ENCODE data around the gene ZNF32.
"Not testable (repeated sequence)": the region's sequence is repeated elsewhere in the genome, so short reads cannot be mapped to it uniquely, and the experiment has no call there.

The ZNF32 gene

DNA sequence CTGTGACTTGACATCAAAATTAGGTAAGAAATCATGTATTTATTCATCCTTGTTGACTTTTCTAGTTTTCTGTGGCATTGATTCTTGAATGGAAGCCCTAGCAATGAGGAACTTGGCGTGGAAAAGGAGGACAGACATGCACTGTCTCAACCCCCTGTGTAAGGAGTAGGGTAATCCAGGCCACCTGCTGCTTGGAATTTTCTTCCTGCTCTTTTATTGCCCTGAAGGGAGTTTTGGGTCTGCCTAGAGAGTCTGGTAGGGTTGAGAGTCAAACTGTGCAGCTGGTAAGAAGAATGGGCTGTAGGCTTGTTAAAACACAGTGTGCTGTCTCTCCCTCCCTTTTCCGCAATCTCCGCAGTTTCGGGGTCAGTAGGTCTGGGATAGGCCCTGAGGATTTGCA lies 19.7 kb downstream of the ZNF32 start:
- no peak for DNase-seq (ENCODE audit: low read depth in 2 of 2)

DNA sequence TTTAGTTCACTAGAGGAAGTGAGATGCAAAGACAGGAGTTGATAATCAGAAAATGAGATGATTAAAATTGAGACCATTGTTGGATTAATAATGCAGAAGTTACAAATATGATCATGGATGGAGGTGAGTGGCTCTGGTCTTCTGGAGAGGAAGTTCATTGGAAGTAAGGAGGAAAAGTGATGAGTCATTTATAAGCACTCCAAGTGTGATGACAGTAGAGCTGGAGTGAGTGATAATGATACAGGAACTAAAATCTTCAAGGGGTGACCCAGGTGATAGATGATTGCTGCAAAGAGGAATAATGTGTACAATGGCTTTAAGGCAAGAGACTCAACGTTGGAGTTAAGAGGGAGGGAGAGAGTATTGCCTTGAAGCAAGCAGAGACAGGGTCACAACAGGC lies 20.7 kb downstream of the ZNF32 start:
- DNase-seq (ENCODE audit: low read depth in 2 of 2): no peak

DNA sequence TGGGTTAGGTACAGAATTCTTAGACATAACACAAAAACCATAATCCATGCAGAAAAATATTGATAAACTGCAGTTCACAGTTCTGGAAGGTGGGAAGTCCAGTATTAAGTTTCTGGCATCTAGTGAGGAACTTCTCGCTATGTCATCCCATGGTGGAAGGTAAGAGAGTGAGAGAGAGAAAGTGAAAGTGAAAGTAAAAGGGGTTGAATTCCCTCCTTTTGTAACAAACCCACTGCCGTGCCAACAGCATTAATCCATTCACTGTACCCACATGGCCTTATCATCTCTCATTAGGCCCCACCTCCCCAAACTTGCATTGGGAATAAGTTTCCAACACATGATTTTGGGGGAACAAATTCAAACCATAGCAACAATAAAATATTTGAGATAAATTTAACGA lies 25.3 kb downstream of the ZNF32 start:
- no peak for DNase-seq (ENCODE audit: low read depth in 2 of 2)

DNA sequence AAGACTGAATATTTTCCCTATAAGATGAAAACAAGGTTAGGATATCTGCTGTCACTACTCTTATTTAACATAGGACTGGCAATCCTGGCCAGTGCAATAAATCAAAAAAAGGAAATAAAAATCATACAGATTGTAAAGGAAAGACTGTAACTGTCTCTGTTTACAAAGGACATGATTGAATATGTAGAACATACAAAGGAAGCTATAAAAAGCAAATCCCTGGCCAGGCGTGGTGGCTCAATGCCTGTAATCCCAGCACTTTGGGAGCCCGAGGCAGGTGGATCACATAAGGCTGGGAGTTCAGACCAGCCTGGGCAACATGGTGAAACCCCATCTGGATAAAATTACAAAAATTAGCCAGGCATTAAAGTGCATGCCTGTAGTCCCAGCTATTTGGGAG lies 26.6 kb downstream of the ZNF32 start:
- DNase-seq (ENCODE audit: low read depth in 2 of 2): no peak

DNA sequence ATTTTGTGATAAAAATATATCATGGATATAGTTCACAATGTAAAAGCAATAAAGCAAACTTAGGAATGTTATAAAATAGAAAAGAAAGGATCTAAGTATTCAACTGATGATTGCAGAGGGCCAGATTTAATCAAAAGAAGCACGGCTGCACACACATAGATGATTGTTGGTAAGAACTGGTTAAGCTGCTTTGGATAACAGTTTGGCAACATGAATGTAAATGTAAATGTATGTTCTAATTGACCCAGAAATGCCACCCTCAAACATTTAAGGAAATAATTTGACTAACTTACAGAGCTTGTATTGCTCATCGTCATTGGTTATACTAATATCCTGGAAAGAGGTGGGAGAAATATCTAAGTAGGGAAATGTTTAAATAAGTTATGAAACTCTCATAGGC lies 29.3 kb downstream of the ZNF32 start:
- no peak for DNase-seq (ENCODE audit: low read depth in 2 of 2)

DNA sequence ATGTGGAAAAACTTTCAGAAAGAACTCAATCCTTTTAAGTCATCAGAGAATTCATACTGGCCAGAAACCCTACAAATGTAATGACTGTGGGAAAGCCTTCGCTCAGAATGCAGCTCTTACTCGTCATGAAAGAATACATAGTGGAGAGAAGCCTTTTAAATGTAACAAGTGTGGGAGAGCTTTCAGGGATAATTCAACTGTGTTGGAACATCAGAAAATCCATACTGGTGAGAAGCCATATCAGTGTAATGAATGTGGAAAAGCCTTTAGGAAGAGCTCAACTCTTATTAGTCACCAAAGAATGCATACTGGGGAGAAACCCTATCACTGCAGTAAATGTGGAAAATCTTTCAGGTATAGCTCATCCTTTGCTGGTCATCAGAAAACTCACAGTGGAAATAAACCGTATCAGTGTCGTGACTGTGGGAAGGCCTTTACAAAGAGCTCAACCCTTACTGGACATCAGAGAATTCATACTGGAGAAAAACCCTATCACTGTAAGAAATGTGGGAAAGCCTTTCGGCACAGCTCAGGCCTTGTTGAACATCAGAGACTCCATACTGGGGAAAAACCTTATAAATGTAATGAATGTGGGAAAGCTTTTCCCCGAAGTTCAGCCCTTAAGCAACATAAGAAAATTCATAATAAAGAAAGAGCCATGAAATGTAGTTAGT lies 31.8 kb downstream of the ZNF32 start:
- no peak for DNase-seq (ENCODE audit: low read depth in 2 of 2)

DNA sequence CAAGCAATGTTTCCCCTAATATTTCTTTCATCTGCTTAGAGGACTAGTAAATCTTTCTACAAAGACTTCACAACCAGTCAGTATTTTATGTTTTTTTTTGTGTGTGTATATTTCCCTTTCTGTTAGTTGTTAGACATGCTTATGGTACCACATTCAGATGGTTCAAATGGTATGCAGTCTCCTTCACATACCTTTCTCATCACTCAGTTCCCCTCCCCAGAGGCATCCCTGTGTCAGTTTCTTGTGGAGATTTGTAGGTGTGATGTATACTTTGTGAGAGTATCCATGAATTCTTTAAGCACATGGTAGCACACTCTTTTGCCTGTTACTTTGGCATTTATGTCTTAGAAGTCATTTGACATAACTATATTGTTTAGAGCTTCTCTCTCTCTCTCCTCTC lies 38.0 kb downstream of the ZNF32 start:
- no peak for DNase-seq (ENCODE audit: low read depth in 2 of 2)

DNA sequence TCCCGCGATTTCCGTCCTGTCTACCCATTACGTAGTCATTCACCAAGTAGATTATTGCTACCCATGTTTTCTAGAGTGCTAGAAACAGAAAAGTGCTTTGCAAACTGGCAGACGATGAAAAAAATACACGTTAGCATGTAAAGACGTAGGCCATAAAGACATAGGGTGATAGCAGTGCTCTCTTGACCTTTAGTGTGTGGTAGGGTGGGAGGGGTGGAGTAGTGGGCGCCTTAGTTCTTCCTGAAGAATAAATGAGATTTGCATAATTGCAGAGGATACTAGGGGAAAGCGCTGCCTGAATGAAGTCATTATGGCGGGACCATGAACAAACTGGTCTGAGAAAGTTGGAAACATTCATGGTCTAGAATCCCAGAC lies 41.5 kb downstream of the ZNF32 start:
- no peak for DNase-seq (ENCODE audit: low read depth in 2 of 2)

DNA sequence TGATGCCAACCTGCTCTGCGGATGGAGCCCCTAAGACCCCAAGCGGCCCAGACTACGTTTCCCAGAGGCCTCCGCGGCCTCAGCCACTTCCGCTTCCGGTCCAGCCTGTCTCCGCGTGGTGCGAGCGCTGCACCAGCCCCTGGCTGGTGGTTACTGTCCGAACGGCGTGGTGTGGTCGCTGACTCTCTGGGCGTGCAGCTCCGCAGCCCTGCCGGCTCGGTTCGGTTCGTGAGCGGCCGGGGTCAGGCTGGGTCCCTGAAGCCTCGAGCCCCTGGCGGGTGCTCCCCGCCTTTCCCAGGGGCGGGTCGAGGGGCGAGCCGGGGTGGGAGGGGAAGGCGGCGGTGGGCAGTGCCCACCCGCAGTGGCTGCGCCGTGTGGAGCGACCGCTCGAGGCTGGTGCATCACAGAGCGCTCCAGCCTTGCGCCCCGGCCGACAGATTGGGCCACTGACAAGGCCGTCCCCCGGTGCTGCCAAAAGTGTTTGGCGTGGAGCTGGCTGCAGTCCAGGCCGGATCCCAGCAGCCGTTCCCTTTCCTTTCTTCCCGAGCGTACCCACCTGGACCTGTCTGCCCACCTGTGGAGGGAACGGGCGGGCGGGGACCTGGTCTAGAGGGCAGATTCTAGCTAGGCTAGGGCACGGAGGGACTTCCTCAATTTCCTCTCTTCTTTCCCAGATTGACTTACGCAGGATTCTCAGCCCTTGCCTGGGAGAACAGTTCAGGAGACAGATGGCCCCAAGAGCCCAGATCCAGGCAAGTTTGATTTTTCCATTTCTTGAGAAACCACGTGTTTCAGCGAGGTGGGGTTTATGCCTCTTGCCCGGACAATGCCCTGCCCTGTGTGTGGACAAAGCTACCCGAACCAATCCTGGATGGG lies 42.1 kb downstream of the ZNF32 start, which contains the start of gene ZNF485:
TSS of gene ZNF485 (plus strand) at position 116 of the 876 bp plus-strand sequence. CDS start at position 729, 613 bp downstream.
- peak; percentile 5 to 46 for DNase-seq (ENCODE audit: low read depth in 2 of 2)

DNA sequence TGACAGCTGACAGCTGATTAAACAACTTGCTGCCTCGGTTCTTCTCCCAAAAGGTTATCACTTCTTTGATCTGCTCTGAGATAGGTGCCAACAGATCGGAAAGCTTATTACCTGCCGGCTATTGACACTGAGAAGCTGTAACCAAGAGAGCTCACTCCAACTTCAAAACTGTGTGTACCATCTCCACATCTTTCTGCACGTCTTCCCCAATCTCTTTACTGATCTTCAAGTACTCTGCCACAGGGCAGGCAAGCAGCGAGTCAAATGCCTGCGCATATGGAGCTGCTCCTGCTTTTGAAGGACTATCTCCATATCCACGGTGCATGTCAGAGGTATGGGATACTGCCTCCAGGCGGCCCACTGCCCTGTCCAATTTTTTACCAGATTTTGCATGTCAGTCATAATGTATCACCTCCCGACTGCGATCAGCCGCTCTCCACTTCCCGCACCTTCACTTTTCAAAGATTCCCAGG lies 42.8 kb downstream of the ZNF32 start:
- DNase-seq (ENCODE audit: low read depth in 2 of 2): no peak

DNA sequence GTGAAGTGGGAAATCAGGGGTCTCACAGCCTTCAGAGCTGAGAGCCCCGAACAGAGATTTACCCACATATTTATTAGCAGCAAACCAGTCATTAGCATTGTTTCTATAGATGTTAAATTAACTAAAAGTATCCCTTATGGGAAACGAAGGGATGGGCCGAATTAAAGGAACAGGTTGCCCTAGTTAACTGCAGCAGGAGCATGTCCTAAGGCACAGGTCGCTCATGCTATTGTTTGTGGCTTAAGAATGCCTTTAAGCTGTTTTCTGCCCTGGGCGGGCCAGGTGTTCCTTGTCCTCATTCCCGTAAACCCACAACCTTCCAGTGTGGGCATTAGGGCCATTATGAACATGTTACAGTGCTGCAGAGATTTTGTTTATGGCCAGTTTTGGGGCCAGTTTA lies 47.1 kb downstream of the ZNF32 start:
- DNase-seq (ENCODE audit: low read depth in 2 of 2): not testable (repeated sequence)

DNA sequence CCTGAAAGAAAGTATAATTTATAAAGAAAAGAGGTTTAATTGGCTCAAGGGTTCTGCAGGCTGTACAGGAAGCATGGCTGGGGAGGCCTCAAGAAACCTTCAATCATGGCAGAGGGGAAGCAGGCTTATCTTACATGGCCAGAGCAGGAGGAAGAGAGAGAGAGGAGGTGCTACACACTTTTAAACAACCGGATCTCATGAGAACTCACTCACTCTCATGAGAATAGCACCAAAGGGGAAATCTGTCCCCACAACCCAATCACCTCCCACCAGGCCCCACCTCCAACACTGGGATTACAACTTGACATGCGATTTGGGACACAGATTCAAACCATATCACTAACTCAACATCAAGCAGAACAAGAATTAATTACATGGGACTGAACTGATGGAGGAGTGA lies 49.3 kb downstream of the ZNF32 start:
- no peak for DNase-seq (ENCODE audit: low read depth in 2 of 2)

DNA sequence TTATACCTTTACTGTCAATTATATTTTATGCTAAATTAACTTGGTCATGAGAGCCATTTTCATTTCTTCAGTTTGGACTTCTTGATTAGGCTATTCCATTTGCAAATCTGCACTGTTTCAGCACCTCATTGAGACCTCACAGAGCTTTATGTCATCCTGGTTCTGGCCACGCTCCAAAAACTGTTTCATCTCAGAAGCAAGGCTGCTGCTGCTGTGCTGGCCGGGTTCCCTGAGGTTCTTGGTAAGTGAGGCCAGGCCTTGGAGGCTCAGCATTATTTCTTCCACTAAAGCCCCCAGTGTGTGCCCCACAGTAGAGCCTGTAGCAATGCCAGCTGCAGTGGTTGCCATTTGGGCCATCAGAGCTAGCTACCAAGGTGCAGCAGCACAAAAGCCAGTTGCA lies 50.2 kb downstream of the ZNF32 start:
- DNase-seq (ENCODE audit: low read depth in 2 of 2): no peak

DNA sequence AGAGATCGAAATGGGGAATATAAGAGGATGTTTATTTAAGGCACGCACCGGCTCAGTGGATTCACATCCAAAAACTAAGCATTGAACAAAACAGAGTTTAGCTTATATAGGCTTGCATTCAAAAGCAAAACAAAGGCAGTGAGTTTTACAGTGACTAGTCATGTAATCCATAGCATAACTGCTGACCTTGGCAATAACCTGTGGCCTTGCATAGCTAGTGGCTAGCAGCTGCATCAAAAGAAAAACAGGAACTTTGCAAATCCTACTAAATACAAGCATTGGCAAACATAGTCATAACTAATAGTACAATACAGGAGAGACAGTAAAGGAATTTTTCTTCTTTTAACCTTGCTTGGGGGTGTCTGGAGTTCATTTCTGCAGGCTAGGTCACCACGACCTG lies 52.1 kb downstream of the ZNF32 start:
- DNase-seq (ENCODE audit: low read depth in 2 of 2): no peak

DNA sequence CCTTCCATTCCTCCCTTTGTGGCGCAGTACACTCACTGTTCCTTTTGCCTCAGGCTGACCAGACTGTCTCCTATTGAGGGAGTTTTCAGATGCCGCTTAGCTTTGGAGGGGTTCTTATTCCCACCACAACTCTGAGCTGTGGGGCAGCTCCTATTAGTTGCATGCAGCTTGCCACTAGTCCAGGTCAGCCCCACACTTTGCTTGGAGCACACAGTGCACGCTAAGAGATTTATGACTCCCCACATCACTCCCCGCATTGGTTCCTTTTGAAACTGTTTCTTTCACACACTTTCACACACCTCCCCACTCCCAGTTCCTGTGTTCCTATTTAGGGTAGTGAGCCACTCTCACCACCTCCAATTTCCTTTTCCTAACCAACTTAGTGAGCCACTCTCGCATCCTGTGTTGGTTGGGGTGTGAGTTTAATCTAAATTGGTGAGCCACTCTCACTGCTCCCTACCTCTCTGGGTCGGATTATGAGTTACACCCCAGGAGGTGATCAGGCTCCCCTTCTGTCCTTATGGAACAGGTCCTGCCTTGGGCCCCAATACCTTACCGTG lies 52.9 kb downstream of the ZNF32 start:
- DNase-seq (ENCODE audit: low read depth in 2 of 2): no peak

DNA sequence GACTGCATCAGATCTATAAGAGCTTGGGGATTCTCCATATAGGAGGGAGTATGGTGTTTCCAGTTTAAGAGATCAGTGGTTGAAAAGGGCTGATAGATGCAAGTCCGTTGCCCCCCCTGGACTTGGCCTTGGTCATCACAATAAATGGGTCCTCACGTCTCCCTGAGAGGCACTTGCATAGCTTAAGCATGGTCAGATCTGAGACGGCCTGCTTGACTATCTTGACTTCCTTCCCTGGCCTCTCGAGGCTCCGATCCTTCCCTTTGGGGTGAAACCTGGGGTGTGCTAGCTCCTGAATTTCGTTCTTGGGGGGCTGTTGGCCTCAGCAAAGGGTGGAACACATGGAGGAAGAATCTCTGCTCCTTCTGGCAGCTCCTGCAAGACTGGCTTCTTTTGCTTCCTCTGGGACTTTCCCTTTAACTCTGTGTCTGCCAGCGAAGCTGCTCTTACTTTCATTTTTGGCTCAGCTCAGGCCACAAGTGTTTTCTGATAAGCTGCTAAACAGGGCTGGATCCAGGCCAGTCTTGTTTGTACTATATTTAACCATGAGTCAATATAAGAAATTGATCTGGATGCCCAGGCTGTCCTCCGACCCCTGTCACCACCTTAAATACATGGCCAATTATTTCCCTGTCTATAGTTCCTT lies 53.6 kb downstream of the ZNF32 start:
- DNase-seq (ENCODE audit: low read depth in 2 of 2): no peak
